Heart right ventricle (tissue), 16 donors: Measurements from ENCODE around the gene THBS1. TPM values are rescaled to one million over a fixed set of nuclear protein-coding genes. Genes with fewer than 3 reads are reported as not detected.

Experiments used
- ATAC-seq, 8 donors: fragments of 200-7000 bp; cut with Tn5 transposase; one replicate each; pipeline ENCODE4 v1.9.1; 2020; ENCODE audit warnings: mild to moderate bottlenecking in 8 of 8, moderate library complexity in 8 of 8, moderate number of reproducible peaks in 1 of 8
- DNase-seq, 2 donors: peaks; one replicate each; pipeline ENCODE4 v3.0.0-alpha.2; 2020
- H3K27ac ChIP-seq, 10 donors: fragments of 200-600 bp; sonication (generic) in 2 of 10; one replicate each; pipeline versions ENCODE4 v1.5.0 to v1.8.0; 2020 to 2022; ENCODE audit warnings: mild to moderate bottlenecking in 3 of 10
- H3K27me3 ChIP-seq, 7 donors: fragments of 200-600 bp; one replicate each; pipeline ENCODE4 v1.8.0; 2021 to 2022; ENCODE audit warnings: mild to moderate bottlenecking in 2 of 7
- H3K36me3 ChIP-seq, 9 donors: fragments of 200-600 bp; sonication (generic) in 1 of 9; one replicate each; pipeline versions ENCODE4 v1.5.0 to v1.8.0; 2020 to 2022; ENCODE audit warnings: mild to moderate bottlenecking in 2 of 9
- H3K4me1 ChIP-seq, 9 donors: fragments of 200-600 bp; sonication (generic) in 1 of 9; one replicate each; pipeline versions ENCODE4 v1.5.0 to v1.8.0; 2020 to 2022; ENCODE audit warnings: mild to moderate bottlenecking in 4 of 9
- H3K4me3 ChIP-seq, 10 donors: fragments of 200-600 bp; sonication (generic) in 2 of 10; one replicate each; pipeline versions ENCODE4 v1.5.0 to v1.8.0; 2020 to 2022; ENCODE audit warnings: mild to moderate bottlenecking in 7 of 10, moderate library complexity in 2 of 10
- H3K9me3 ChIP-seq, 11 donors: fragments of 200-600 bp in 10 of 11; sonication (generic) in 2 of 11; one replicate each; pipeline versions ENCODE4 v1.5.0 to v1.8.0; 2013 to 2022; ENCODE audit warnings: mild to moderate bottlenecking in 2 of 11, control low read depth in 1 of 11, moderate library complexity in 1 of 11
- CTCF ChIP-seq, 9 donors: fragments of 200-600 bp; sonication (generic) in 2 of 9; IDR thresholded peaks; one replicate each; pipeline versions ENCODE4 v1.5.0 to v1.8.0; 2021 to 2022; ENCODE audit warnings: antibody characterized with exemption in 9 of 9, mild to moderate bottlenecking in 5 of 9, moderate library complexity in 1 of 9
- WGBS, 2 donors: extraction: QIAGEN DNeasy Blood & Tissue Kit; methylation state at CpG; one replicate each; pipeline ENCODE4 v1.1.7; 2013; ENCODE audit warnings: inconsistent platforms in 1 of 2; 5-methylcytosine and 5-hydroxymethylcytosine counted together
- intact Hi-C, 10 donors: fragments of 100-400 bp; cut with DNase I; formaldehyde crosslinking; loops; one replicate each; pipeline versions ENCODE4 v1.11.1 to v1.14.2; 2022
- polyA plus RNA-seq, 2 donors: library from polyadenylated mRNA; stranded (reverse); fragments of 200-250 nt; gene quantifications; one replicate each; pipeline ENCODE4 v1.2.3, GENCODE V29; 2013
- total RNA-seq, 10 donors: library from RNA; stranded (reverse); fragmentation: NEBNext Ultra II Directional in 3 of 10; extraction: Animal tissue kit (Norgen Biotek cat#: 25700) in 3 of 10; gene quantifications; one replicate each; pipeline versions ENCODE4 v1.2.1 to v1.2.4, GENCODE V29; 2021 to 2023
- donor health status: Arrhythmogenic right ventricular cardiomyopathy.
- donor health status: ischemic (EF 13 %, LVEDD 7.1; RV severe dilation, severe dysfunction).
- donor health status: healthy with polysubstance abuse.
- donor health status: DM: no; HTN: yes; CAD: no.
- donor health status: DM: no; HTN: no; CAD: no.
- donor health status: ischemic (EF 25% LVEDD 6.9; RV normal size, moderate dysfunction).
- donor health status: ischemic (EF 25% LVEDD 5.7; RV mildly dilated, moderate dysfunction).
- donor health status: healthy.
- donor health status: DM: yes; HTN: yes; CAD: no.
- donor health status: Ischemic cardiomyopathy.
- donor health status: ischemic (EF 35%, LVEDD 5.7; RV mildly dilated, moderate dysfunction).
- donor health status: nonischemic (EF 11% LVEDD 7.7; RV severe dilation, severe dysfunction).
- donor health status: DM: yes; HTN: yes; CAD: no.
- donor health status: PGD.
- donor health status: ischemic (EF 29% LVEDD 5.4; RV normal size, mild dysfunction).
- donor health status: nonischemic (EF 23%, LVEDD 6.1; RV moderate dilation, normal function).

Gene THBS1
- total and polyA plus RNA-seq, 12 donors, result 12.9 to 1,109 (median 102) TPM

- ATAC-seq (peak; percentile 58 to 85 (median 75)), DNase-seq (peak; percentile 33 to 52)
- H3K4me3 ChIP-seq, result no peak overlapping the region
- intact Hi-C loops, result loop anchor here in 2 of 10 donors (5.0 to 10.0 kb wide), 2 partner anchors 62 to 130 kb away; no protein-coding TSS in a partner anchor
- WGBS, 2 donors, result 56 to 66% methylated on average over 6 of the region's 6 CpGs
- peaks cover 21 to 68% (median 46%) of the 10 kb centered on the region in 9 donors for H3K4me1 ChIP-seq
- peak in 1 of 9 donors; percentile 27 for TF ChIP-seq CTCF (IDR thresholded peaks at IDR 0.05)
- no peaks in the 10 kb centered on the region for H3K9me3 ChIP-seq
- H3K27me3 ChIP-seq, result no peaks in the 10 kb centered on the region
- peak overlapping the region; percentile 26 to 87 (median 74) for H3K27ac ChIP-seq
- no peaks in the 10 kb centered on the region for H3K36me3 ChIP-seq
Measured at GRCh38 chr15:39624806-39625205, 43.9 kb downstream of the THBS1 start.

- Histone ChIP-seq H3K27me3 (no peaks in the 10 kb centered on the region), H3K36me3 (no peaks in the 10 kb centered on the region), H3K9me3 (no peaks in the 10 kb centered on the region), H3K4me1 (peaks cover 21 to 73% (median 50%) of the 10 kb centered on the region in 9 donors), H3K4me3 (no peak overlapping the region), H3K27ac (peak overlapping the region; percentile 26 to 87 (median 74))
- WGBS, 2 donors, result 46 to 52% methylated on average over 4 of the region's 4 CpGs
- no peak for TF ChIP-seq CTCF (IDR thresholded peaks at IDR 0.05)
- DNase-seq (no peak), ATAC-seq (peak in 1 of 8 donors; percentile 4)
- intact Hi-C loops, result loop anchor here in 2 of 10 donors (5.0 to 10.0 kb wide), 2 partner anchors 62 to 129 kb away; no protein-coding TSS in a partner anchor
Measured at GRCh38 chr15:39625451-39625850, 44.6 kb downstream of the THBS1 start.

- no peaks in the 10 kb centered on the region for H3K9me3 ChIP-seq
- peaks cover 21 to 72% (median 50%) of the 10 kb centered on the region in 9 donors for H3K4me1 ChIP-seq
- peak overlapping the region; percentile 26 to 87 (median 74) for H3K27ac ChIP-seq
- intact Hi-C loops, result loop anchor here in 2 of 10 donors (5.0 to 10.0 kb wide), 2 partner anchors 61 to 129 kb away; no protein-coding TSS in a partner anchor
- no peak for DNase-seq
- no peaks in the 10 kb centered on the region for H3K36me3 ChIP-seq
- no peak overlapping the region for H3K4me3 ChIP-seq
- TF ChIP-seq CTCF (IDR thresholded peaks at IDR 0.05), result no peak
- peak in 5 of 8 donors; percentile 31 to 65 (median 47) for ATAC-seq
- no peaks in the 10 kb centered on the region for H3K27me3 ChIP-seq
Measured at GRCh38 chr15:39625856-39626255, 45.0 kb downstream of the THBS1 start.

GRCh38 chr15:39627451-39628143 is 46.7 kb downstream of the THBS1 start:
- 57 to 67% methylated on average over 3 of the region's 3 CpGs for WGBS, 2 donors
- DNase-seq, result no peak
- Histone ChIP-seq H3K27ac (peak overlapping the region in 9 of 10 donors; percentile 69 to 88 (median 81)), H3K4me3 (no peak overlapping the region), H3K36me3 (no peaks in the 10 kb centered on the region), H3K4me1 (peaks cover 21 to 73% (median 47%) of the 10 kb centered on the region in 9 donors), H3K27me3 (no peaks in the 10 kb centered on the region), H3K9me3 (no peaks in the 10 kb centered on the region)
- intact Hi-C loops, result loop anchor here in 2 of 10 donors (5.0 to 10.0 kb wide), 2 partner anchors 60 to 127 kb away; no protein-coding TSS in a partner anchor
- peak in 7 of 8 donors; percentile 1 to 59 (median 40) for ATAC-seq
- no peak for TF ChIP-seq CTCF (IDR thresholded peaks at IDR 0.05)
